Measurements from ENCODE around the gene MAGEA11. TPM values are rescaled to one million over a fixed set of nuclear protein-coding genes. Genes with fewer than 3 reads are reported as not detected.

Gene MAGEA11
- total RNA-seq, 1 experiment from 2014 or later: 60.1 TPM

Small RNA genes lying within 50 kb of the gene (small RNA-seq; reads per million reads assigned to genes)
- gene AC244098.1 (not detected), gene AC244098.2 (not detected), gene AC244098.3 (not detected)

Other genes starting within 250 kb of the MAGEA11 start
- 53.5 and 88.4 TPM in 2 replicates for gene IDS, start 206.8 kb upstream of the MAGEA11 start, total RNA-seq (2014; rRNA removed; shearing (Covaris generic))
- 11.2 and 12.4 TPM in 2 replicates for gene EOLA1, start 171.0 kb upstream of the MAGEA11 start, total RNA-seq (2014; rRNA removed; shearing (Covaris generic))
- not detected in 2 replicates for gene HSFX3, start 162.1 kb upstream of the MAGEA11 start, total RNA-seq (2014; rRNA removed; shearing (Covaris generic))
- gene MAGEA9B, start 124.6 kb upstream of the MAGEA11 start, total RNA-seq (2014; rRNA removed; shearing (Covaris generic)): 0.50 and 0.93 TPM in 2 replicates
- gene HSFX2, start 116.7 kb upstream of the MAGEA11 start, total RNA-seq (2014; rRNA removed; shearing (Covaris generic)): not detected in 2 replicates
- gene TMEM185A, start 80.3 kb upstream of the MAGEA11 start, total RNA-seq (2014; rRNA removed; shearing (Covaris generic)): 11.3 and 11.6 TPM in 2 replicates
- 0.19 and 0.70 TPM in 2 replicates for gene HSFX1, start 62.0 kb downstream of the MAGEA11 start, total RNA-seq (2014; rRNA removed; shearing (Covaris generic))
- 0.37 TPM in 1 of 2 replicates, not detected in the other for gene MAGEA9, start 69.9 kb downstream of the MAGEA11 start, total RNA-seq (2014; rRNA removed; shearing (Covaris generic))
- gene MAGEA8, start 169.1 kb downstream of the MAGEA11 start, total RNA-seq (2014; rRNA removed; shearing (Covaris generic)): not detected in 2 replicates
- gene HSFX4, start 217.5 kb downstream of the MAGEA11 start, total RNA-seq (2014; rRNA removed; shearing (Covaris generic)): not detected in 2 replicates
- 24.3 and 24.5 TPM in 2 replicates for gene EOLA2, start 226.4 kb downstream of the MAGEA11 start, total RNA-seq (2014; rRNA removed; shearing (Covaris generic))